ENCODE measurements around the gene GALT. TPM values are rescaled to one million over a fixed set of nuclear protein-coding genes. Genes with fewer than 3 reads are reported as not detected.

The GALT gene
- total and polyA plus RNA-seq, 8 donors: 17.4 to 148 (median 35.9) TPM

DNA sequence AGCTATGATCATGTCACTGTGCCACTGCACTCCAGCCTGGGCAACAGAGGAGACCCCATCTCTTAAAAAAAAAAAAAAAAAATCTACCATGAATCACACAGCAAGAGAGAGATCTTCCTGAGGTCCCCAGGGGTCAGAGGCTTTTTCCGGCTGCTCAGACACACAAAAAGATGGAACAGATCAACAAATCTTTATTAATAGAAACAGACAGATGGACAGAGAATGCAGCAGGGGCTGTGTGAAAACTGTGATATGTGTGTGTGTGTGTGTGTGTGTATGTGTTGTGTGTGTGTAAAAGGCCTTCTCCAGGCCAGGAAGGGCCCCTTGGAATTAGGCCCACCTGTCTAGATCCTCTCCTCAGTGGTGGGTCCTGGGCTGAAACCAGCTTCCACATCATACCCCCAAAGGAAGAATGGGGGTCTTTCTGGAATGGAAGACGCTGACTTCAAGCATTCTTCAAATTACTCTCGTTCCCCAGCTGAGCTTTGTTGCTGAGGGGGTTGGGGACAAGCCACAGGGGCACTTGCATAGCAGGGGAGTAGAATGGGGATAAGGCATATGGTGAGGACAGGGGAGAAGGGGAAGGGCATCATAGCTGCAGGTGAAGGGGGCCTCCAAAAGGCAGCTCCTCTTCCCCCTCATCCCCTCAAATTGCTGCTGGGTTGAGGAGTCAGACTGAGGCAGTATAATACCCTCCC, 11.8 kb upstream of the GALT start:
- H3K27me3 ChIP-seq: peaks cover 0 to 16% (median 14%) of the 10 kb centered on the region in 3 donors
- peaks cover 22 to 40% (median 34%) of the 10 kb centered on the region in 4 donors for H3K4me1 ChIP-seq
- peaks cover 0 to 17% (median 9%) of the 10 kb centered on the region in 4 donors for H3K36me3 ChIP-seq
- no peak overlapping the region for H3K27ac ChIP-seq
- DNase-seq: no peak
- TF ChIP-seq POLR2AphosphoS5 (IDR thresholded peaks at IDR 0.05): no peak
- TF ChIP-seq EP300 (IDR thresholded peaks at IDR 0.05): no peak
- TF ChIP-seq, protein P1, sequence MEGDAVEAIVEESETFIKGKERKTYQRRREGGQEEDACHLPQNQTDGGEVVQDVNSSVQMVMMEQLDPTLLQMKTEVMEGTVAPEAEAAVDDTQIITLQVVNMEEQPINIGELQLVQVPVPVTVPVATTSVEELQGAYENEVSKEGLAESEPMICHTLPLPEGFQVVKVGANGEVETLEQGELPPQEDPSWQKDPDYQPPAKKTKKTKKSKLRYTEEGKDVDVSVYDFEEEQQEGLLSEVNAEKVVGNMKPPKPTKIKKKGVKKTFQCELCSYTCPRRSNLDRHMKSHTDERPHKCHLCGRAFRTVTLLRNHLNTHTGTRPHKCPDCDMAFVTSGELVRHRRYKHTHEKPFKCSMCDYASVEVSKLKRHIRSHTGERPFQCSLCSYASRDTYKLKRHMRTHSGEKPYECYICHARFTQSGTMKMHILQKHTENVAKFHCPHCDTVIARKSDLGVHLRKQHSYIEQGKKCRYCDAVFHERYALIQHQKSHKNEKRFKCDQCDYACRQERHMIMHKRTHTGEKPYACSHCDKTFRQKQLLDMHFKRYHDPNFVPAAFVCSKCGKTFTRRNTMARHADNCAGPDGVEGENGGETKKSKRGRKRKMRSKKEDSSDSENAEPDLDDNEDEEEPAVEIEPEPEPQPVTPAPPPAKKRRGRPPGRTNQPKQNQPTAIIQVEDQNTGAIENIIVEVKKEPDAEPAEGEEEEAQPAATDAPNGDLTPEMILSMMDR (IDR thresholded peaks at IDR 0.05): no peak
- TF ChIP-seq POLR2A (IDR thresholded peaks at IDR 0.05): no peak
- 71 to 86% (median 80%) methylated on average over 3 of the region's 3 CpGs for WGBS, 5 donors
- no peak overlapping the region for H3K4me3 ChIP-seq
- intact Hi-C loops (cut with DNase I; ENCODE audit: low total_unique reads): no loop called here
- no peaks in the 10 kb centered on the region for H3K9me3 ChIP-seq

DNA sequence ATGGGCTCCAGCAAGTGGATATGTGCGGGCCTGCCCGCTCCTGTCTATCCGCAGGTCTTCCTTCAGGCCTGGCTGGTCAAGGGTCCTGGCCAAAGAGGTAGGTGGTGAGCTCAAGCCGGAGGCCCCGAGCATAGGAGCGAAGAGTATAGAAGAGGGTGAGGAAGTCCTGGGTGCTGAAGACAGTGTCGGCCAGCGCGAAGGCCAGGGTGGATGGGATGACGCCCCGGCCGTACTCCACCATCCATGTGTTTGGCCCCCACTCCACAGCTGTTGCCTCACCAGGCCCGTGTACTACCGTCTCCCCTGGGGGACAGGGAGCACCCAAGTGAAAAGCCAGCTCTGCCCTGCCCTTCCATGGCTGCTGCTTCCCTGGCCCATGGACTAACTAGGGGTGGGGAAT, 10.9 kb upstream of the GALT start:
- no peak overlapping the region for H3K27ac ChIP-seq
- H3K4me3 ChIP-seq: no peak overlapping the region
- peaks cover 0 to 7% (median 5%) of the 10 kb centered on the region in 3 donors for H3K27me3 ChIP-seq
- 89 to 95% (median 95%) methylated on average over 13 to 14 of the region's 14 CpGs for WGBS, 5 donors
- intact Hi-C loops (cut with DNase I; ENCODE audit: low total_unique reads): no loop called here
- TF ChIP-seq, protein P1 (IDR thresholded peaks at IDR 0.05): no peak
- TF ChIP-seq EP300 (IDR thresholded peaks at IDR 0.05) (no peak), POLR2A (IDR thresholded peaks at IDR 0.05) (no peak), POLR2AphosphoS5 (IDR thresholded peaks at IDR 0.05) (no peak)
- peaks cover 0 to 17% (median 9%) of the 10 kb centered on the region in 4 donors for H3K36me3 ChIP-seq
- H3K4me1 ChIP-seq: peaks cover 22 to 40% (median 34%) of the 10 kb centered on the region in 4 donors
- no peaks in the 10 kb centered on the region for H3K9me3 ChIP-seq
- no peak for DNase-seq

DNA sequence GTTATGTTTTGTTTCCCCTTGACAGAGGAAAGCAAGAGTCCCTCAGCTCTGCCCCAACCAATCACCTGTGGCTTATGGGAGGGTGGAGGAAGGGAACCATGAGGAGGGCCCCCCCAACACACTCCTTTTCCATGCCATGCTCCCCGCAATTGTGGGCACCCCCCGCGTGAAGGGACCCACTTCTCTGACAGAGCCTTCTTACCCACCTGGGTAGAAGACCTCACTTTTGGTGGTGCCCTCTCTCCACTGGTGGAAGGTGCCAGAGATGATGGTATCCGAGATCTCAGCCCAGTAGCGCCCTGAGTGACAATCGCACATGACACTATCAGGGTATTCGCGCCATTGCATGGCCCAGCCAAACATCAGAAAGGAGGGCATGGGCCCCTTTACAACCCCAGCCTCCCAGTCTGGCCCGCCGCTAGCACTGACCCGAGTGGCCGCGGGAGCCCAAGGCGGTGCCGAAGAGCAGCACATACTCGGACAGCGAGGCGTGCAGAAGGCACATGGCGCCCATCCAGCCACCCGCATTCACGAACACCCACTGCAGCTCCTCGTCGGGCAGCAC, 9.6 kb upstream of the GALT start:
- Histone ChIP-seq H3K4me3 (peak overlapping the region; percentile 60 to 90 (median 69)), H3K9me3 (no peaks in the 10 kb centered on the region), H3K4me1 (peaks cover 22 to 40% (median 34%) of the 10 kb centered on the region in 4 donors), H3K36me3 (peaks cover 0 to 17% (median 9%) of the 10 kb centered on the region in 4 donors), H3K27me3 (no peaks in the 10 kb centered on the region), H3K27ac (peak overlapping the region; percentile 83 to 91 (median 86))
- 8 to 11% (median 8%) methylated on average over 13 to 23 of the region's 23 CpGs for WGBS, 5 donors
- TF ChIP-seq EP300 (IDR thresholded peaks at IDR 0.05) (no peak), POLR2A (IDR thresholded peaks at IDR 0.05) (no peak), POLR2AphosphoS5 (IDR thresholded peaks at IDR 0.05) (no peak)
- TF ChIP-seq, protein P1 (IDR thresholded peaks at IDR 0.05): no peak
- peak in 1 of 2 donors; percentile 39 for DNase-seq
- intact Hi-C loops (cut with DNase I; ENCODE audit: low total_unique reads): no loop called here

DNA sequence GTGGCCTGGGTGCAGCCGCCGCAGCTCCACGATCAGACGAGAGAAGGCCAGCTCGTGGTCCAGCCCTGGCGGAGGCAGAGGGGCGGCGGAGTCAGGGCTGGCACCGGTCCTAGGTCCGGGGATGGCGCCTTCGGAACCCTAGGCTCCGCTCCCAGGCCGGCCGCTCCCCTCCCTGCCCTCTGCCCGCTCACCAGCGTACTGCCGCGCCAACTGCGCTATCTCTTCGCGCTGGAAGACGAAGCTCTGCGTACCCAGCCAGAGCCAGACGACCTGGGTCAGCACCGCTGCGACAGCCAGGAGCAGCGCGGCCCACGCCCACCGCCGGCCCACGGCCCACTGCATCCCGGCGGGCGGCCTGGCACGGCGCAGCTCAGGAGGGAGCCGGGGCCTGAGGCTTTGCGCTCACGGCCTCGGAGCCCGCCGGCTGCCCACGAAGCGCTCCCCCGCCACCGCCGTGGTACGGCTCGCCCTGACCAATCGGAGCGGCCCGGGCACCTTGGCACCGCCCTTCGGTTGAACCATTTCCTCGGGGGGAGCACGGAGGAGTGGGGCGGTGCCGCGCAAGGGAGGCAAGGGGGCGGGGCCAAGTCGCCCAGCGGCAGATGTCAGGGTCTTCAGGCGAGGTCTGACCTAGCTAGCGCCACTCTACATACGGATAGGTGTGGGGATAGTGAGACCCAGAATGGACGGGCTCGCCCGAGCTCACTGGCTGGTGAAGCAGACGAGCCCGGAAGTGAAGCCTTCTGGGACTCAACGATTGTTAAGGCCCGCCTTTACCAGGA, 8.9 kb upstream of the GALT start, which contains the start of gene SIGMAR1:
Gene SIGMAR1, minus strand, starts transcription at position 432 of the 782 bp plus-strand sequence. Its CDS starts 90 bp downstream, at position 342.
- Histone ChIP-seq H3K9me3 (no peaks in the 10 kb centered on the region), H3K27me3 (no peaks in the 10 kb centered on the region), H3K27ac (peak within 1 kb of the TSS; percentile 83 to 91 (median 86)), H3K4me1 (peaks cover 22 to 40% (median 34%) of the 10 kb centered on the region in 4 donors), H3K4me3 (peak within 1 kb of the TSS; percentile 60 to 90 (median 69)), H3K36me3 (peaks cover 0 to 17% (median 9%) of the 10 kb centered on the region in 4 donors)
- intact Hi-C loops (cut with DNase I; ENCODE audit: low total_unique reads): no loop called here
- DNase-seq: peak; percentile 94 to 98
- TF ChIP-seq EP300 (IDR thresholded peaks at IDR 0.05): no peak
- peak; percentile 67 to 90 (median 88) for TF ChIP-seq POLR2AphosphoS5 (IDR thresholded peaks at IDR 0.05)
- 0 to 3% (median 0%) methylated on average over 14 to 74 of the region's 74 CpGs for WGBS, 5 donors

Data from stomach (tissue), 9 donors.